ENCODE data around the gene ACO1.

The ACO1 gene

DNA sequence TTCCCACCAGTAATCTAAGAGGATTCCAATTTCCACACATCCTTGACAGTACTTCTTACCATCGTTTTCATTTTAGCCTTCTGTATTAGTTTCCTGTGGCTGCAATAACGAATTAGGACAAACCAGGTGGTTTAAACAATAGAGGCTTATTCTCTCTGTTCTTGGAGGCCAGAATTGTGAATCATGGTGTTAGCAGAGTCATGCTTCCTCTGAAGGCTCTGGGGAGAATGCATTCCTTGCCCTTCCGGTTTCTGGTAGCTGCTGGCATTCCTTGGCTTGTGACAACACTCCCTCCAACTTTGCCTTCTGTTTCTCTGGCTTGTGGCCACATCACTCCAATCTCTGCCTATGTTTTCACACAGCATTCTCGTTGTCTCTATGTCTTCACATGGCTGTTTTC, 118.0 kb downstream of the ACO1 start:
- DNase-seq: no peak

DNA sequence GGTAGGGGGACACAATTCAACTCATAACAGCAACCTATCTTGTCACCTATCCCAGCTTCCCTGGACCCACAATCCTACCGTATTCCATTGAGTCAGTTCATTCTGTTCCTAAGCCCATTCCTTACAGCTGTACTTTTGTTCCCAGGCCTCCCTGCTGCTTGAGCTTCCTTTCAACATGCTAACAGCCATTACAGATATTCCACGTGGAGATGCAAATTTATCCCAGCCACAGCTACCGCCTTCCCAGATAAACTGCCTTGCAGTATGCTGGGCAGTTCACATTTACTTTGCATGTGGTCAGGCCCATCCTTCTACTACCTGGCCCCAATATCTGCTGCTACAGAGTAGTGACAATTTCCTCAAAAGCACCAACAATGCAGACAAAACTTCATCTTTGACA, 118.6 kb downstream of the ACO1 start:
- DNase-seq: no peak

Measured in stimulated activated CD4-positive, alpha-beta T cell treated with anti-CD3 and anti-CD28 coated beads, Interleukin-2, amount 100 ng/mL, for 24 hours (primary cell).